HepG2 (cell line): ENCODE results near the gene GDE1. TPM values are rescaled to one million over a fixed set of nuclear protein-coding genes. Genes with fewer than 3 reads are reported as not detected.
A peak's percentile ranks its signal among the peaks of the same experiment; 100 is the strongest.

Source experiments
- AFF4 ChIP-seq: sonication (generic); formaldehyde crosslinking; IDR thresholded peaks from 2 replicates; pipeline ENCODE4 v1.4.0; 2020; ENCODE audit warnings: missing genetic modification reagents
- CBX2 ChIP-seq, 2 experiments: fragments of 200-600 bp in 1 of 2; sonication (generic); formaldehyde crosslinking in 1 of 2; IDR thresholded peaks; 2 replicates each; pipeline versions ENCODE4 v1.7.0 to v1.8.1; 2018 to 2022; ENCODE audit warnings: low read depth in 2 of 2, low read length in 1 of 2, mild to moderate bottlenecking in 1 of 2, missing genetic modification reagents in 1 of 2
- CHCHD3 ChIP-seq: sonication (generic); formaldehyde crosslinking; IDR thresholded peaks from 2 replicates; pipeline ENCODE4 v1.8.0; 2022; ENCODE audit warnings: mild to moderate bottlenecking, missing genetic modification reagents, moderate library complexity
- EZH2 ChIP-seq: conservative IDR thresholded peaks from 2 replicates; pipeline ENCODE4 v1.6.1; 2012; ENCODE audit warnings: mild to moderate bottlenecking, low read depth, low read length, moderate library complexity
- HOXA9 ChIP-seq: sonication (generic); formaldehyde crosslinking; IDR thresholded peaks from 2 replicates; pipeline ENCODE4 v1.8.1; 2022; ENCODE audit warnings: missing genetic modification reagents, mild to moderate bottlenecking, moderate library complexity, borderline replicate concordance
- MAFF ChIP-seq: IDR thresholded peaks from 2 replicates; pipeline ENCODE4 v1.6.1; 2011; ENCODE audit warnings: low read depth, low read length, improper control_type of control experiment
- MZF1 ChIP-seq: sonication (generic); formaldehyde crosslinking; IDR thresholded peaks from 2 replicates; pipeline ENCODE4 v1.8.1; 2023; ENCODE audit warnings: mild to moderate bottlenecking, missing genetic modification reagents, borderline replicate concordance
- NCOR1 ChIP-seq: fragments of 200-600 bp; sonication (generic); IDR thresholded peaks from 2 replicates; pipeline ENCODE4 v1.7.0; 2017; ENCODE audit warnings: antibody characterized with exemption, low read length, borderline replicate concordance
- NFIB ChIP-seq: sonication (generic); formaldehyde crosslinking; IDR thresholded peaks from 2 replicates; pipeline ENCODE4 v1.9.0; 2021; ENCODE audit warnings: missing genetic modification reagents, mild to moderate bottlenecking, borderline replicate concordance
- SIX4 ChIP-seq: sonication (generic); formaldehyde crosslinking; IDR thresholded peaks from 2 replicates; pipeline ENCODE4 v1.4.0; 2020; ENCODE audit warnings: missing genetic modification reagents
- SNAI1 ChIP-seq: sonication (generic); formaldehyde crosslinking; IDR thresholded peaks from 2 replicates; pipeline ENCODE4 v1.5.0; 2020; ENCODE audit warnings: mild to moderate bottlenecking, missing genetic modification reagents, borderline replicate concordance
- ZBTB1 ChIP-seq: sonication (generic); formaldehyde crosslinking; IDR thresholded peaks from 2 replicates; pipeline ENCODE4 v1.4.0; 2020; ENCODE audit warnings: missing genetic modification reagents, borderline replicate concordance
- ZFP36L1 ChIP-seq: sonication (generic); formaldehyde crosslinking; IDR thresholded peaks from 2 replicates; pipeline ENCODE4 v1.8.0; 2022; ENCODE audit warnings: mild to moderate bottlenecking, missing genetic modification reagents, moderate library complexity
- ZNF205 ChIP-seq: IDR thresholded peaks from 2 replicates; pipeline ENCODE4 v1.6.1; 2018; ENCODE audit warnings: missing biosample characterization, missing genetic modification reagents
- ZNF407 ChIP-seq: sonication (generic); formaldehyde crosslinking; IDR thresholded peaks from one replicate; pipeline ENCODE4 v1.5.1; 2020; ENCODE audit warnings: mild to moderate bottlenecking, missing genetic modification reagents; ENCODE audit errors: not compliant biosample characterization
- ZNF615 ChIP-seq: sonication (generic); formaldehyde crosslinking; IDR thresholded peaks from 2 replicates; pipeline ENCODE4 v1.5.0; 2020; ENCODE audit warnings: mild to moderate bottlenecking, missing genetic modification reagents, borderline replicate concordance
- polyA plus RNA-seq, 8 experiments: library from polyadenylated mRNA; depleted of rRNA in 3 of 8; stranded (reverse) in 7 of 8; unstranded in 1 of 8; fragments of >200 nt; fragmentation: Illumina TruSeq in 4 of 8; extraction: Trizol in 4 of 8; gene quantifications; 2 replicates each; pipeline versions ENCODE4 v1.2.1 to v1.2.3, GENCODE V29; 2011 to 2016; ENCODE audit warnings: low read depth in 4 of 8, missing spikeins in 1 of 8, mixed read lengths in 1 of 8; ENCODE audit not compliant: insufficient read depth in 1 of 8
- total RNA-seq, 5 experiments: library from RNA; depleted of rRNA; stranded (reverse); fragments of >200 nt; fragmentation: Illumina TruSeq; extraction: Trizol; gene quantifications; 2 replicates each; pipeline ENCODE4 v1.2.3, GENCODE V29; 2016; ENCODE audit warnings: low read depth in 1 of 5

The GDE1 gene
- total and polyA plus RNA-seq, 2 of the 13 experiments (the other 11 are each of a cell fraction or from before 2014, with no cell fraction given) = 35.9 to 59.0 TPM

GRCh38 chr16:19521471-19522396, at the start of gene GDE1 (continued):
- peak; percentile 98 for TF ChIP-seq ZNF407 (CRISPR knock-in tag)
- no peak for TF ChIP-seq ZBTB1 (CRISPR knock-in tag)
- TF ChIP-seq CBX2 (IDR thresholded peaks at IDR 0.05; ENCODE audit: low read depth, low read length) = no peak
- no peak for TF ChIP-seq CBX2 (CRISPR knock-in tag; IDR thresholded peaks at IDR 0.05; ENCODE audit: low read depth)
- no peak for TF ChIP-seq ZNF615 (CRISPR knock-in tag)
- TF ChIP-seq ZNF205 = no peak; the same call in 1 of the 2 replicates
- TF ChIP-seq EZH2 = no peak
- TF ChIP-seq HOXA9 = no peak
- peak; percentile 83 for TF ChIP-seq CHCHD3 (CRISPR knock-in tag)
- TF ChIP-seq SNAI1 (CRISPR knock-in tag) = no peak
- TF ChIP-seq SIX4 (CRISPR knock-in tag) = no peak; the same call in none of the 2 replicates
- no peak; the same call in 1 of the 2 replicates for TF ChIP-seq NCOR1
- no peak for TF ChIP-seq AFF4
- no peak for TF ChIP-seq MAFF
- no peak for TF ChIP-seq NFIB (CRISPR knock-in tag)
- peak; percentile 88 for TF ChIP-seq ZFP36L1
- TF ChIP-seq MZF1 = no peak
